Gastrocnemius medialis (tissue), 4 donors: ENCODE measurements around the gene SCTR.

Source experiments
- POLR2A ChIP-seq, 2 donors: fragments of 450-650 bp; IDR thresholded peaks; one replicate each; pipeline ENCODE4 v1.6.1; 2017; ENCODE audit warnings: antibody characterized with exemption in 2 of 2, mild to moderate bottlenecking in 2 of 2, moderate library complexity in 2 of 2
- TF ChIP-seq, protein P1 (sequence below), 5 experiments: fragments of 450-650 bp in 3 of 5; fragments of 200-600 bp in 2 of 5; sonication (generic) in 2 of 5; IDR thresholded peaks in 4 of 5; conservative IDR thresholded peaks in 1 of 5; 1 replicate in 4 of 5; 2 replicates in 1 of 5; pipeline ENCODE4 v1.5.1; 2016 to 2019; ENCODE audit warnings: antibody characterized with exemption in 5 of 5, mild to moderate bottlenecking in 3 of 5, moderate library complexity in 3 of 5

DNA sequence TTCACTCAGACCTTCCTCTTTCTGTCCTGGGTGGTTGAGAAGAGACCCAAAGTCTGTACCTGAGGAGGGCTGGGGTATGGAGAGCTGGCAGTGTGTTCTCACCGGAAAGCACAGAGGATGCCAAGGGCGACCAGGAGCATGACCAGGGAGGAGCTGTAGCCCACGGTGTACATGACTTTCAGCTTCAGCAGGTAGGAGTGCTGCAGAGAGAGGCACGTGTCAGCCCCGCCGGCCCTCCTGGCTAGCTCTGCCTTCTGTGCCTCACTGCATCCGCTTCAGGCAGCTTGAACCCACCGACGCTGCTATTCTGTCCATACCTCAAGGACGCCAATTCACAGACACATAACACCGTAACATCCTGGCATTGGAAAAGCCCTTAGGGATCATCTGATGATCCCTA, 58.6 kb downstream of the SCTR start:
- TF ChIP-seq, protein P1, sequence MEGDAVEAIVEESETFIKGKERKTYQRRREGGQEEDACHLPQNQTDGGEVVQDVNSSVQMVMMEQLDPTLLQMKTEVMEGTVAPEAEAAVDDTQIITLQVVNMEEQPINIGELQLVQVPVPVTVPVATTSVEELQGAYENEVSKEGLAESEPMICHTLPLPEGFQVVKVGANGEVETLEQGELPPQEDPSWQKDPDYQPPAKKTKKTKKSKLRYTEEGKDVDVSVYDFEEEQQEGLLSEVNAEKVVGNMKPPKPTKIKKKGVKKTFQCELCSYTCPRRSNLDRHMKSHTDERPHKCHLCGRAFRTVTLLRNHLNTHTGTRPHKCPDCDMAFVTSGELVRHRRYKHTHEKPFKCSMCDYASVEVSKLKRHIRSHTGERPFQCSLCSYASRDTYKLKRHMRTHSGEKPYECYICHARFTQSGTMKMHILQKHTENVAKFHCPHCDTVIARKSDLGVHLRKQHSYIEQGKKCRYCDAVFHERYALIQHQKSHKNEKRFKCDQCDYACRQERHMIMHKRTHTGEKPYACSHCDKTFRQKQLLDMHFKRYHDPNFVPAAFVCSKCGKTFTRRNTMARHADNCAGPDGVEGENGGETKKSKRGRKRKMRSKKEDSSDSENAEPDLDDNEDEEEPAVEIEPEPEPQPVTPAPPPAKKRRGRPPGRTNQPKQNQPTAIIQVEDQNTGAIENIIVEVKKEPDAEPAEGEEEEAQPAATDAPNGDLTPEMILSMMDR (IDR thresholded peaks at IDR 0.05 in 4 of 5, conservative IDR thresholded peaks at IDR 0.05 in 1 of 5): no peak
- no peak for TF ChIP-seq POLR2A (IDR thresholded peaks at IDR 0.05)
